Breast epithelium (tissue), 3 donors: ENCODE data around the gene PSMG3.

ENCODE experiments used
- POLR2A ChIP-seq: fragments of 450-650 bp; IDR thresholded peaks from one replicate; pipeline ENCODE4 v1.6.1; 2016; ENCODE audit warnings: antibody characterized with exemption, mild to moderate bottlenecking, moderate library complexity
- TF ChIP-seq, protein P1 (sequence below), 3 donors: fragments of 450-650 bp; IDR thresholded peaks; one replicate each; pipeline ENCODE4 v1.5.1; 2016 to 2017; ENCODE audit warnings: antibody characterized with exemption in 3 of 3, mild to moderate bottlenecking in 3 of 3, moderate library complexity in 3 of 3

DNA sequence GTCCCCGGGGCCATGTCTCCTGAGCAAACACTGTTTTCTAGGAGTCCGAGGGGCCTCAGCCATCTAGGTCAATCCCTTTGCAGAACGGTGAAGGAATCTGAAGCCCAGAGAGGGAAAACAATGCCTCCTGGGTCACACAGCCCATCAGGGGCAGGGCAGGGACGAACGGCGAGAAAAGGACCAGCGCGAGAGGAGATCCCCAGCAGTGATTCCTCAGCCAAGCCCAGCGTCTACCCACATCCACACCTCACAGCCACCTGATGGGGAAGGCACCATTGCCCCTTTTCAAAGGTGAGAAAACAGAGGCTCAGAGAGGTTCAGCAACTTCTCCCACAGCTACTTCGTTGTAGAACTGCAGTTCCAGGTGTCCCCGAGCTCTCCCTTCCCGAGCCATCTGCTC lies 17.9 kb upstream of the PSMG3 start:
- TF ChIP-seq, protein P1, sequence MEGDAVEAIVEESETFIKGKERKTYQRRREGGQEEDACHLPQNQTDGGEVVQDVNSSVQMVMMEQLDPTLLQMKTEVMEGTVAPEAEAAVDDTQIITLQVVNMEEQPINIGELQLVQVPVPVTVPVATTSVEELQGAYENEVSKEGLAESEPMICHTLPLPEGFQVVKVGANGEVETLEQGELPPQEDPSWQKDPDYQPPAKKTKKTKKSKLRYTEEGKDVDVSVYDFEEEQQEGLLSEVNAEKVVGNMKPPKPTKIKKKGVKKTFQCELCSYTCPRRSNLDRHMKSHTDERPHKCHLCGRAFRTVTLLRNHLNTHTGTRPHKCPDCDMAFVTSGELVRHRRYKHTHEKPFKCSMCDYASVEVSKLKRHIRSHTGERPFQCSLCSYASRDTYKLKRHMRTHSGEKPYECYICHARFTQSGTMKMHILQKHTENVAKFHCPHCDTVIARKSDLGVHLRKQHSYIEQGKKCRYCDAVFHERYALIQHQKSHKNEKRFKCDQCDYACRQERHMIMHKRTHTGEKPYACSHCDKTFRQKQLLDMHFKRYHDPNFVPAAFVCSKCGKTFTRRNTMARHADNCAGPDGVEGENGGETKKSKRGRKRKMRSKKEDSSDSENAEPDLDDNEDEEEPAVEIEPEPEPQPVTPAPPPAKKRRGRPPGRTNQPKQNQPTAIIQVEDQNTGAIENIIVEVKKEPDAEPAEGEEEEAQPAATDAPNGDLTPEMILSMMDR (IDR thresholded peaks at IDR 0.05), result no peak
- TF ChIP-seq POLR2A, result no peak
